ENCODE measurements around the gene SERTAD2. TPM values are rescaled to one million over a fixed set of nuclear protein-coding genes. Genes with fewer than 3 reads are reported as not detected.
A peak's percentile ranks its signal among the peaks of the same experiment; 100 is the strongest.

SERTAD2 gene
- total and polyA plus RNA-seq, 2 of the 4 experiments (the other 2 are of a cell fraction) = 5.0 to 11.0 TPM

- dilution Hi-C loops (cut with HindIII; ENCODE audit: low sequenced_read_pairs, unreplicated experiment) = no loop called here
- Histone ChIP-seq H4K8ac (ENCODE audit: low read depth in 2 of 2, low read length in 2 of 2) (no peak overlapping the region), H3K4me1 (ENCODE audit: control insufficient read depth, insufficient read depth, low read length) (peaks cover 6% of the 10 kb centered on the region), H3K56ac (ENCODE audit: extremely low read depth, insufficient read depth, low read length) (no peak overlapping the region), H3K18ac (ENCODE audit: low read depth, low read length) (no peak overlapping the region), H2BK5ac (ENCODE audit: low read depth, low read length, poor library complexity, severe bottlenecking) (no peak overlapping the region), H3K14ac (replicated peaks; ENCODE audit: low read depth, low read length) (0 out of 2 replicates have a peak overlapping the region, but pooled peaks have one; percentile 26), H2AK9ac (replicated peaks; ENCODE audit: low read depth, low read length, poor library complexity) (no peak overlapping the region), H3K27me3 (ENCODE audit: control insufficient read depth, insufficient read depth, low read length) (peaks cover 25% of the 10 kb centered on the region), H3K9me3 (ENCODE audit: control insufficient read depth, insufficient read depth, low read length) (no peaks in the 10 kb centered on the region), H3K9ac (ENCODE audit: low read depth, low read length) (no peak overlapping the region), H3K4me3 (ENCODE audit: insufficient read depth, low read depth, low read length) (no peak overlapping the region), H2BK20ac (ENCODE audit: low read depth, low read length) (no peak overlapping the region), H3K9me1 (ENCODE audit: insufficient read depth, low read length) (peaks cover 6% of the 10 kb centered on the region), H2BK120ac (ENCODE audit: low read depth, low read length) (no peak overlapping the region), H2AFZ (replicated peaks; ENCODE audit: low read length, poor library complexity) (no peak overlapping the region), H3K36me3 (ENCODE audit: control insufficient read depth, insufficient read depth, low read length) (peaks cover 5% of the 10 kb centered on the region), H4K20me1 (ENCODE audit: insufficient read depth, low read length) (peaks cover 4% of the 10 kb centered on the region; the same call in 1 of the 2 replicates), H4K91ac (ENCODE audit: insufficient read depth, low read depth, low read length) (no peak overlapping the region), H3K23ac (ENCODE audit: low read depth, low read length) (no peak overlapping the region), H3K27ac (ENCODE audit: insufficient read depth, low read length) (no peak overlapping the region), H3K79me1 (ENCODE audit: low read depth in 1 of 2, low read length in 2 of 2) (no peaks in the 10 kb centered on the region), H2AK5ac (ENCODE audit: low read depth, low read length) (no peak overlapping the region), H3K4me2 (ENCODE audit: low read depth, low read length) (peak overlapping the region; percentile 29; the same call in 1 of the 2 replicates), H4K5ac (ENCODE audit: low read depth, low read length) (no peak overlapping the region), H3K4ac (ENCODE audit: low read depth, low read length) (no peak overlapping the region), H2BK15ac (ENCODE audit: low read depth, low read length) (no peak overlapping the region)
- DNase-seq = peak; percentile 76
- POLR2A ChIA-PET (ENCODE audit: unreplicated experiment) = interaction anchor here (0.5 to 0.7 kb wide), 2 partner anchors 9 to 428 kb away, joined by 3 to 5 read pairs; no protein-coding TSS in a partner anchor
- in situ Hi-C loops (cut with MboI; ENCODE audit: low sequenced_read_pairs) = loop anchor here (10.0 kb wide), 2 partner anchors 450 to 980 kb away; no protein-coding TSS in a partner anchor
- no CpG with 5 or more reads among the region's 7 CpGs for WGBS, 2 experiments (ENCODE audit: extremely low coverage in 2 of 2, insufficient read length in 1 of 2)
- peak; percentile 60 for ATAC-seq (ENCODE audit: low read depth)
- intact Hi-C loops (cut with micrococcal nuclease) = loop anchor here (2.0 kb wide), 1 partner anchor 50 kb away; no protein-coding TSS in a partner anchor
- CTCF ChIA-PET = interaction anchor here (0.7 to 1.8 kb wide), 2 partner anchors 264 to 273 kb away, joined by 3 to 6 read pairs; no protein-coding TSS in a partner anchor
- BruUV-seq (replicated peaks) = no TSS peak
- no peak for TF ChIP-seq POLR2A (IDR thresholded peaks at IDR 0.05; ENCODE audit: low read depth, low read length)
- no peak for TF ChIP-seq RCOR1 (IDR thresholded peaks at IDR 0.05; ENCODE audit: insufficient replicate concordance, low read length)
- no peak for TF ChIP-seq CTCF (conservative IDR thresholded peaks at IDR 0.05; ENCODE audit: low read depth, low read length)
- no peak for TF ChIP-seq RAD21 (IDR thresholded peaks at IDR 0.05; ENCODE audit: low read length)
- TF ChIP-seq FOS (IDR thresholded peaks at IDR 0.05; ENCODE audit: low read depth, low read length) = no peak
- no peak for TF ChIP-seq CHD1 (IDR thresholded peaks at IDR 0.05; ENCODE audit: low read depth, low read length)
- TF ChIP-seq SMC3 (IDR thresholded peaks at IDR 0.05; ENCODE audit: low read depth, low read length) = no peak
- TF ChIP-seq RFX5 (IDR thresholded peaks at IDR 0.05; ENCODE audit: low read depth, low read length) = no peak
- TF ChIP-seq, protein P1, sequence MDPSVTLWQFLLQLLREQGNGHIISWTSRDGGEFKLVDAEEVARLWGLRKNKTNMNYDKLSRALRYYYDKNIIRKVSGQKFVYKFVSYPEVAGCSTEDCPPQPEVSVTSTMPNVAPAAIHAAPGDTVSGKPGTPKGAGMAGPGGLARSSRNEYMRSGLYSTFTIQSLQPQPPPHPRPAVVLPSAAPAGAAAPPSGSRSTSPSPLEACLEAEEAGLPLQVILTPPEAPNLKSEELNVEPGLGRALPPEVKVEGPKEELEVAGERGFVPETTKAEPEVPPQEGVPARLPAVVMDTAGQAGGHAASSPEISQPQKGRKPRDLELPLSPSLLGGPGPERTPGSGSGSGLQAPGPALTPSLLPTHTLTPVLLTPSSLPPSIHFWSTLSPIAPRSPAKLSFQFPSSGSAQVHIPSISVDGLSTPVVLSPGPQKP (IDR thresholded peaks at IDR 0.05; ENCODE audit: borderline replicate concordance, low read depth, low read length) = no peak
- no peak for TF ChIP-seq CEBPB (IDR thresholded peaks at IDR 0.05; ENCODE audit: low read depth, low read length)
- no peak for TF ChIP-seq MAZ (IDR thresholded peaks at IDR 0.05; ENCODE audit: borderline replicate concordance, low read depth, low read length)
- no peak for TF ChIP-seq BHLHE40 (IDR thresholded peaks at IDR 0.05; ENCODE audit: low read depth, low read length)
- TF ChIP-seq MXI1 (IDR thresholded peaks at IDR 0.05; ENCODE audit: borderline replicate concordance, low read depth, low read length) = no peak
- TF ChIP-seq MAFK (IDR thresholded peaks at IDR 0.05; ENCODE audit: low read depth, low read length) = no peak
Measured at GRCh38 chr2:64594226-64594989, 59.3 kb downstream of the SERTAD2 start.
